ENCODE measurements around the gene DCPS. TPM values are rescaled to one million over a fixed set of nuclear protein-coding genes. Genes with fewer than 3 reads are reported as not detected.

Gene DCPS
- total and polyA plus RNA-seq, 8 donors: 1.8 to 60.3 (median 12.6) TPM

- intact Hi-C loops (cut with DNase I; ENCODE audit: low total_unique reads): no loop called here
- Histone ChIP-seq H3K9me3 (no peaks in the 10 kb centered on the region), H3K36me3 (no peaks in the 10 kb centered on the region), H3K27me3 (no peaks in the 10 kb centered on the region), H3K27ac (peak overlapping the region in 4 of 5 donors; percentile 76 to 87 (median 82)), H3K4me1 (peaks cover 27 to 82% (median 54%) of the 10 kb centered on the region in 4 donors), H3K4me3 (peak overlapping the region in 2 of 4 donors; percentile 67 to 73)
- no peak for TF ChIP-seq POLR2AphosphoS5 (IDR thresholded peaks at IDR 0.05)
- no peak for TF ChIP-seq POLR2A (IDR thresholded peaks at IDR 0.05)
- no peak for TF ChIP-seq EP300 (IDR thresholded peaks at IDR 0.05)
- TF ChIP-seq, protein P1, sequence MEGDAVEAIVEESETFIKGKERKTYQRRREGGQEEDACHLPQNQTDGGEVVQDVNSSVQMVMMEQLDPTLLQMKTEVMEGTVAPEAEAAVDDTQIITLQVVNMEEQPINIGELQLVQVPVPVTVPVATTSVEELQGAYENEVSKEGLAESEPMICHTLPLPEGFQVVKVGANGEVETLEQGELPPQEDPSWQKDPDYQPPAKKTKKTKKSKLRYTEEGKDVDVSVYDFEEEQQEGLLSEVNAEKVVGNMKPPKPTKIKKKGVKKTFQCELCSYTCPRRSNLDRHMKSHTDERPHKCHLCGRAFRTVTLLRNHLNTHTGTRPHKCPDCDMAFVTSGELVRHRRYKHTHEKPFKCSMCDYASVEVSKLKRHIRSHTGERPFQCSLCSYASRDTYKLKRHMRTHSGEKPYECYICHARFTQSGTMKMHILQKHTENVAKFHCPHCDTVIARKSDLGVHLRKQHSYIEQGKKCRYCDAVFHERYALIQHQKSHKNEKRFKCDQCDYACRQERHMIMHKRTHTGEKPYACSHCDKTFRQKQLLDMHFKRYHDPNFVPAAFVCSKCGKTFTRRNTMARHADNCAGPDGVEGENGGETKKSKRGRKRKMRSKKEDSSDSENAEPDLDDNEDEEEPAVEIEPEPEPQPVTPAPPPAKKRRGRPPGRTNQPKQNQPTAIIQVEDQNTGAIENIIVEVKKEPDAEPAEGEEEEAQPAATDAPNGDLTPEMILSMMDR (IDR thresholded peaks at IDR 0.05): no peak
- WGBS, 5 donors: 73 to 84% (median 76%) methylated on average over 17 to 18 of the region's 18 CpGs
- DNase-seq: no peak
Measured at GRCh38 chr11:126357969-126358762, 54.3 kb downstream of the DCPS start.

DNA sequence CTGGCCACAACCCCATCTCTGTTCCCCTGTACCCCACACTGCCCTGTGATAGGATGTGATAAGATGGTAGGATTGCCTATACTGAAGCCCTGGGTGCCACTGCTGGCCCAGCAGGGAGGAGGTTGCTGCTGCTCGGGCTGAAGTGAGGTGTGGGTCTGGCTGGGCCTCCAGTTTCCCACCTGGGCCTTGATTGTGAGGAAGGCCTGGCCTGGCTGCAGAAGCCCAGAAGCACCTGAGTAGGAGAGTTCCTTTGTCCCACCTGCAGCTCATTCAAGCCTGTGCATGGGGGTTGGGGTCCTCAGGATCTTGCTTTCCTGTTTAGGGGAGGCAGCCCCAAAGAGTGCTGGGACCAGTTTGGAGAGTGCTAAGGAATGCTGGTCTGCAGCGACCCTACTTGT lies 54.9 kb downstream of the DCPS start:
- no peaks in the 10 kb centered on the region for H3K9me3 ChIP-seq
- intact Hi-C loops (cut with DNase I; ENCODE audit: low total_unique reads): no loop called here
- WGBS, 5 donors: 54 to 79% (median 70%) methylated on average over 2 of the region's 2 CpGs
- TF ChIP-seq POLR2A (IDR thresholded peaks at IDR 0.05) (no peak), POLR2AphosphoS5 (IDR thresholded peaks at IDR 0.05) (no peak), EP300 (IDR thresholded peaks at IDR 0.05) (no peak)
- TF ChIP-seq, protein P1 (IDR thresholded peaks at IDR 0.05): no peak
- H3K27me3 ChIP-seq: no peaks in the 10 kb centered on the region
- H3K27ac ChIP-seq: peak overlapping the region in 4 of 5 donors; percentile 28 to 87 (median 79)
- peak overlapping the region in 1 of 4 donors; percentile 73 for H3K4me3 ChIP-seq
- DNase-seq: no peak
- H3K4me1 ChIP-seq: peaks cover 30 to 77% (median 51%) of the 10 kb centered on the region in 4 donors
- H3K36me3 ChIP-seq: no peaks in the 10 kb centered on the region

GRCh38 chr11:126359431-126360048 lies 55.7 kb downstream of the DCPS start:
- Histone ChIP-seq H3K4me1 (peaks cover 29 to 70% (median 49%) of the 10 kb centered on the region in 4 donors), H3K9me3 (no peaks in the 10 kb centered on the region), H3K27me3 (no peaks in the 10 kb centered on the region), H3K4me3 (peak overlapping the region in 1 of 4 donors; percentile 0), H3K36me3 (no peaks in the 10 kb centered on the region), H3K27ac (peak overlapping the region in 4 of 5 donors; percentile 24 to 87 (median 55))
- TF ChIP-seq POLR2A (IDR thresholded peaks at IDR 0.05) (no peak), EP300 (IDR thresholded peaks at IDR 0.05) (no peak), POLR2AphosphoS5 (IDR thresholded peaks at IDR 0.05) (no peak)
- TF ChIP-seq, protein P1 (IDR thresholded peaks at IDR 0.05): no peak
- peak in 1 of 2 donors; percentile 84 for DNase-seq
- intact Hi-C loops (cut with DNase I; ENCODE audit: low total_unique reads): no loop called here
- 42 to 51% (median 47%) methylated on average over 15 to 16 of the region's 16 CpGs for WGBS, 5 donors

- Histone ChIP-seq H3K36me3 (no peaks in the 10 kb centered on the region), H3K4me3 (peak overlapping the region in 1 of 4 donors; percentile 0), H3K27ac (peak overlapping the region in 3 of 5 donors; percentile 24 to 87 (median 82)), H3K4me1 (peaks cover 24 to 64% (median 46%) of the 10 kb centered on the region in 4 donors), H3K9me3 (no peaks in the 10 kb centered on the region), H3K27me3 (no peaks in the 10 kb centered on the region)
- WGBS, 5 donors: 81 to 92% (median 90%) methylated on average over 8 of the region's 8 CpGs
- DNase-seq: no peak
- intact Hi-C loops (cut with DNase I; ENCODE audit: low total_unique reads): no loop called here
- no peak for TF ChIP-seq POLR2AphosphoS5 (IDR thresholded peaks at IDR 0.05)
- TF ChIP-seq, protein P1 (IDR thresholded peaks at IDR 0.05): no peak
Measured at GRCh38 chr11:126360049-126360446, 56.2 kb downstream of the DCPS start.
